ENCODE data around the gene C1GALT1C1L. TPM values are rescaled to one million over a fixed set of nuclear protein-coding genes. Genes with fewer than 3 reads are reported as not detected.
"Not testable (repeated sequence)": the region's sequence is repeated elsewhere in the genome, so short reads cannot be mapped to it uniquely, and the experiment has no call there.

Gene C1GALT1C1L
- total RNA-seq, 2 donors from 2014 or later, result 0.48 TPM; not detected in 1

DNA sequence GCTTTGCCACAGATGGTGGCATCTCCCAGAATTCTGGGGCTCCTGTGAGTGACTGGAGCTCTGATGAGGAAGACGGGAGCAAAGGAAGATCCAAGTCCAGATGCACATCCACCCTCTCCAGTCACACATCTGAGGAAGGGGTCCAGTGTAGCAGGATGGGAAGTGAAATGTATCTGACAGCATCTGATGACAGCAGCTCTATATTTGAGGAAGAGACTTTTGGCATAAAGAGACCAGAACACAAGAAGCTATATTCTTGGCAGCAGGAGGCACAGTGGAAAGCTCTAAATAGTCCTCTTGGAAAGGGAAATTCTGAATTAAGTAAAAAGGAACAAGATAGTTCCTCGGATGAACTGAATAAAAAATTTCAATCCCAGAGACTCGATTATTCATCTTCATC lies 23.5 kb upstream of the C1GALT1C1L start:
- DNase-seq (no peak), ATAC-seq (replicated peaks in 1 of 2) (no peak)
- no peaks in the 10 kb centered on the region for H3K4me1 Mint-ChIP-seq (ENCODE audit: low read depth)
- H3K27me3 Mint-ChIP-seq (ENCODE audit: low read depth), result peaks cover 9% of the 10 kb centered on the region
- H3K9me3 Mint-ChIP-seq, result no peaks in the 10 kb centered on the region
- peaks cover 0 to 1% of the 10 kb centered on the region in 2 donors for H3K36me3 Mint-ChIP-seq (ENCODE audit: insufficient read depth in 2 of 2)
- H3K27ac Mint-ChIP-seq, result no peak overlapping the region
- no peak overlapping the region for H3K4me3 Mint-ChIP-seq

DNA sequence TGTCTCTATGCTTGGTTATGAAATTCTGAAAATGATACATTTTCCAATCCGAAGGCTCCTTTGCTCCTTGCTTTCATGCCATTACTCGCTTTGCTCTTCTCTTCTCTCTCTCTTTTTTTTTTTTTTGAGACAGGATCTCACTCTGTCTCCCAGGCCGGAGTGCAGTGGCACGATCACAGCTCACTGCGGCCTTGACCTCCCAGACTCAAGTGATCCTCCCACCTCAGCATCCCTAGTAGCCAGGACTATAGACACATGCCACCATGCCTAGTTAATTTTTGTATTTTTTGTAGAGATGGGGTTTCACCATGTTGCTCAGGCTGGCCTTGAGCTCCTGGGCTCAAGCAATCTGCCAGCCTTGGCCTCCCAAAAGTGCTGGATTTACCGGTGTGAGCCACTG lies 21.9 kb upstream of the C1GALT1C1L start:
- not testable (repeated sequence) for ATAC-seq (replicated peaks in 1 of 2); H3K27ac Mint-ChIP-seq; H3K36me3 Mint-ChIP-seq (ENCODE audit: insufficient read depth in 2 of 2); H3K9me3 Mint-ChIP-seq; H3K4me1 Mint-ChIP-seq (ENCODE audit: low read depth); H3K4me3 Mint-ChIP-seq; DNase-seq; H3K27me3 Mint-ChIP-seq (ENCODE audit: low read depth)

DNA sequence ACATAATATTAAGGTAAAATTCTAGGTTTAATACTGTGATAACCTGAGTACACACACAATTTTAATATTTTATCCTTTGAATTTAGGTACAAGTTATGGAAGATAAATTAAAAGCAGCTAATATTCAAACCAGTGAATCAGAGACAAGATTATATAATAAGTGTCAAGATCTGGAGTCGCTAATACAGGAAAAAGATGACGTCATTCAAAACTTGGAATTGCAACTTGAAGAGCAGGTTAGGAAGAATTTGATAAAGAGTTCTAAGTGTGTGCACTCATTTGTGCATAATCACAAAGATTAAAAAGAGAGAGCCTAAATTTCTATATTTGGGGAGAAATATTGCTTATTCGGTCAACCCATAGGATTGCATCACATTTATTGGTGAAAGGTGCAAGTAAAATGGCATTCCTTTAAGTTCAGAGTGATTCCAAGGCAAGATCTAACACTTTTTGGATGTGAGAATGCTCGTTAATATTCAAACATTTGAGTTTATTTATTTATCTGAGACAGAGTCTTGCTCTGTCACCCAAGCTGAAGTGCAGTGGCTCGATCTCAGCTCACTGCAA lies 16.3 kb upstream of the C1GALT1C1L start:
- ATAC-seq (replicated peaks in 1 of 2) (no peak), DNase-seq (no peak)
- H3K27ac Mint-ChIP-seq, result no peak overlapping the region
- H3K4me3 Mint-ChIP-seq, result no peak overlapping the region
- no peaks in the 10 kb centered on the region for H3K36me3 Mint-ChIP-seq (ENCODE audit: insufficient read depth in 2 of 2)
- no peaks in the 10 kb centered on the region for H3K4me1 Mint-ChIP-seq (ENCODE audit: low read depth)
- H3K9me3 Mint-ChIP-seq, result no peaks in the 10 kb centered on the region
- no peaks in the 10 kb centered on the region for H3K27me3 Mint-ChIP-seq (ENCODE audit: low read depth)

DNA sequence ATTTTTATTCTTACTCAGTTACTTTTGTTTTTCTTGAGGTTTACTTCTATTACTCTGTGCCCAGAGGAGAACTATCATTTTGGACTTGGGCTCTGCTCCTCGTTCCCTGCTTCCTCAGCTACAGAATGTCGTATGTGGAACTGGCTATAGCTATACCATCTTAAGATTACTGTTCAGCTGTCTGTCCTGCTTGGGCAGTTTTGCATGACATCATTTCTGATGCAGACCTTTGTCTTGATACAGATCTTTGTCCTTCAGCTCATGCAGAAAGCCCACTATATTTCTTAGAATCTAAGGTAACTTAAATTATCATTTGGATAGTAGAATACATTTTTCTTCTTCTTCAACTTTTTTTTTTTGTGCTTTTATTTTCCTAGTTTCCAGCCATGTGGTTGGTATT lies 13.8 kb upstream of the C1GALT1C1L start:
- H3K4me3 Mint-ChIP-seq, result no peak overlapping the region
- ATAC-seq (replicated peaks in 1 of 2) (no peak), DNase-seq (no peak)
- peaks cover 5% of the 10 kb centered on the region for H3K4me1 Mint-ChIP-seq (ENCODE audit: low read depth)
- no peaks in the 10 kb centered on the region for H3K27me3 Mint-ChIP-seq (ENCODE audit: low read depth)
- no peak overlapping the region for H3K27ac Mint-ChIP-seq
- H3K36me3 Mint-ChIP-seq (ENCODE audit: insufficient read depth in 2 of 2), result no peaks in the 10 kb centered on the region
- H3K9me3 Mint-ChIP-seq, result no peaks in the 10 kb centered on the region

DNA sequence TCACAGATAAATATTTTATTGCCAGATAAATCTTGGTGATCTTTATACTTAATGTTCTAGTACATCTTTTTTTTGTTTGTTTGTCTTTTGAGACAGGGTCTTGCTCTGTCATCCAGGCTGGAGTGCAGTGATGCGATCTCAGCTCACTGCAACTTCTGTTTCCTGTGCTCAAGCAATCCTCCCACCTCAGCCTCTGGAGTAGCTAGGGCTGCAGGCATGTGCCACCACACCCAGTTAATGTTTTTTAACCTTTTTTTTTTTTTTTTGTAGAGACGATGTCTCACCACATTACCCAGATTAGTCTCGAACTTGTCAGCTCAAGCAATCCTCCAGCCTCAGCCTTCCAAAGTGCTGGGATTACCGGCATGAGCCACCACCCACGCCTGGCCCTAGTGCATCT lies 9.1 kb upstream of the C1GALT1C1L start:
- Mint-ChIP-seq H3K4me1 (ENCODE audit: low read depth) (peaks cover 5% of the 10 kb centered on the region), H3K9me3 (no peaks in the 10 kb centered on the region), H3K27me3 (ENCODE audit: low read depth) (no peaks in the 10 kb centered on the region), H3K27ac (no peak overlapping the region), H3K4me3 (no peak overlapping the region), H3K36me3 (ENCODE audit: insufficient read depth in 2 of 2) (no peaks in the 10 kb centered on the region)
- DNase-seq (no peak), ATAC-seq (replicated peaks in 1 of 2) (no peak)

DNA sequence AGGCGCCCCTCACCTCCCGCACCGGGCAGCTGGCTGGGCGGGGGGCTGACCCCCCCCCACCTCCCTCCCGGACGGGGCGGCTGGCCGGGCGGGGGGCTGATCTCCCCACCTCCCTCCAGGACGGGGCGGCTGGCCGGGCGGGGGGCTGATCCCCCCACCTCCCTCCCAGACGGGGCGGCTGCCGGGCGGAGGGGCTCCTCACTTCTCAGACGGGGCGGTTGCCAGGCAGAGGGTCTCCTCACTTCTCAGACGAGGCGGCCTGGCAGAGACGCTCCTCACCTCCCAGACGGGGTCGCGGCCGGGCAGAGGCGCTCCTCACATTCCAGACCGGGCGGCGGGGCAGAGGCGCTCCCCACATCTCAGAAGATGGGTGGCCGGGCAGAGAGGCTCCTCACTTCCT lies 1.6 kb upstream of the C1GALT1C1L start:
- peaks cover 14% of the 10 kb centered on the region for H3K27me3 Mint-ChIP-seq (ENCODE audit: low read depth)
- not testable (repeated sequence) for H3K9me3 Mint-ChIP-seq; ATAC-seq (replicated peaks in 1 of 2); H3K4me1 Mint-ChIP-seq (ENCODE audit: low read depth); H3K27ac Mint-ChIP-seq; H3K36me3 Mint-ChIP-seq (ENCODE audit: insufficient read depth in 2 of 2); DNase-seq; H3K4me3 Mint-ChIP-seq

DNA sequence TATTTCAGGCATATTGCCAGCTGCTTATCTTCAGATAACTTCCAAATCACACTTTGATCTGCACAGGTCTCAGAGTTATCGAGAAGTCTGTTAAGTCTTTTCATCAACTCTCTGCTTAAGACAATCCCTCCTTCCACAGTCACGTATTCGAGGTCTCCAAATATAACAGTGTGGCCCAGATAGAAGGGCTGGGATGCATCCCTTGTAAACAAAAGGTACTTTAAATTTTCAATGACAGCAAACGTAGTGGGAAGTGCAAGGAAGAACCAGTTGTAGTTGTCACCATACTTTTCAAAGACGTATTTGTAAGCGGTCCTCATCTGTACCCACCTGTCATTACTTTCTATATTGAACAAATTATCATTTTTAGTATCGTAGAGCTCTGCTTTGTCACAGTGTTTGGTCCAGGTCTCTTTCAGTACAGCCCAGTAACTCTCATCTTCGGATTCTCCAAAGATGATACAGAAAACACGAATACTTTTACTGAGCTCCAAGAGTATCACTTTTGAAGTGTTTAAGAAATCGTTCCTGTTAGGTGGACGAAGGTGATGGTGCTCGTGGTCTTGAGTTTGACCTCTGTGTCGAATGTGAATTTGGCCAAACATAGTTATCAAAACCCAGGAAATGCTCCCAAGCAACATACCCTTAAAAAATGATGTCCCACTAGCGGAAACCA lies 445 bp downstream of the C1GALT1C1L start:
- no peak overlapping the region for H3K27ac Mint-ChIP-seq
- ATAC-seq (replicated peaks in 1 of 2) (no peak), DNase-seq (no peak)
- peaks cover 2 to 6% of the 10 kb centered on the region in 2 donors for H3K9me3 Mint-ChIP-seq
- peaks cover 14% of the 10 kb centered on the region for H3K27me3 Mint-ChIP-seq (ENCODE audit: low read depth)
- H3K4me1 Mint-ChIP-seq (ENCODE audit: low read depth), result peaks cover 8% of the 10 kb centered on the region
- H3K4me3 Mint-ChIP-seq, result peak overlapping the region; percentile 54 to 75
- H3K36me3 Mint-ChIP-seq (ENCODE audit: insufficient read depth in 2 of 2), result peaks cover 4 to 5% of the 10 kb centered on the region in 2 donors

DNA sequence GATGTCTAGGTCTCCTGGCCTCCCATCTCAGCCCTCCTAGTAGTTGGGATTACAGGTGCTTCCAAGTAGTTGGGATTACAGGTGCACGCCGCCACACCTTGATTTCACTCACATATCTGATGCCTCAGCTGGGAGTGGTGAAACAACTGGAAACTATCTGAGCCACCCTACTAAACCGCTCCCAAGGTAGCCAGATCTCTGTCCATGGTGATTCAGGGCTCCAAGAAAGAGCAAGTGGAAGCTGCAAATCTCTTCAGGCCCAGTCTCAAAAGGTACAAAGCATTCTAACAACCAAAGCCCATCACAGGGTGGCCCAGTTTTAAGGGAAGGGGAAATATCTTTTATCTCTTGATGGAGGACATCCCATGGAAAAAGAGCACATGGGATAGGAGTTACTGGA lies 19.0 kb downstream of the C1GALT1C1L start:
- Mint-ChIP-seq H3K4me3 (no peak overlapping the region), H3K27me3 (ENCODE audit: low read depth) (no peaks in the 10 kb centered on the region), H3K4me1 (ENCODE audit: low read depth) (no peaks in the 10 kb centered on the region), H3K36me3 (ENCODE audit: insufficient read depth in 2 of 2) (no peaks in the 10 kb centered on the region), H3K9me3 (no peaks in the 10 kb centered on the region), H3K27ac (no peak overlapping the region)
- no peak for ATAC-seq (replicated peaks in 1 of 2)
- DNase-seq, result no peak

DNA sequence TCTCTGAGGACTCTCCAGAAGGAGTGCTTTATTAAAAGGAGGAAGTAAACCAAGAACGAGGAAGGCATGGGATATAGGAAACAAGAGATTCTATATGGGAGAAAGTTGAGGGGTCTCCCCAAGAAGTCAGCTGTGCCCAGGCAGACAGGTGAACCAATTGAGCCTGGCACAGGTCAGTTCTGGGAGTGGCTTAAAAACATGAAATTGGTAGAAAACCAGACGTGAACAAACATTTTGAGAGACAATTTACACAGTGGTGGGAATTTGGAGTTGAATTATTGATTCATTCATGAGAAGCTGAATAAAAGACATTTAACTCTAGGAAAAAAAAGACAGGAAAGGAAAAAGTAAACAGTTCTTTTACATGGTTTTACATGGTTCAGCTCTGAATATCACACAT lies 22.7 kb downstream of the C1GALT1C1L start:
- DNase-seq (no peak), ATAC-seq (replicated peaks in 1 of 2) (no peak)
- no peak overlapping the region for H3K4me3 Mint-ChIP-seq
- no peak overlapping the region for H3K27ac Mint-ChIP-seq
- no peaks in the 10 kb centered on the region for H3K4me1 Mint-ChIP-seq (ENCODE audit: low read depth)
- H3K9me3 Mint-ChIP-seq, result no peaks in the 10 kb centered on the region
- H3K27me3 Mint-ChIP-seq (ENCODE audit: low read depth), result no peaks in the 10 kb centered on the region
- no peaks in the 10 kb centered on the region for H3K36me3 Mint-ChIP-seq (ENCODE audit: insufficient read depth in 2 of 2)

DNA sequence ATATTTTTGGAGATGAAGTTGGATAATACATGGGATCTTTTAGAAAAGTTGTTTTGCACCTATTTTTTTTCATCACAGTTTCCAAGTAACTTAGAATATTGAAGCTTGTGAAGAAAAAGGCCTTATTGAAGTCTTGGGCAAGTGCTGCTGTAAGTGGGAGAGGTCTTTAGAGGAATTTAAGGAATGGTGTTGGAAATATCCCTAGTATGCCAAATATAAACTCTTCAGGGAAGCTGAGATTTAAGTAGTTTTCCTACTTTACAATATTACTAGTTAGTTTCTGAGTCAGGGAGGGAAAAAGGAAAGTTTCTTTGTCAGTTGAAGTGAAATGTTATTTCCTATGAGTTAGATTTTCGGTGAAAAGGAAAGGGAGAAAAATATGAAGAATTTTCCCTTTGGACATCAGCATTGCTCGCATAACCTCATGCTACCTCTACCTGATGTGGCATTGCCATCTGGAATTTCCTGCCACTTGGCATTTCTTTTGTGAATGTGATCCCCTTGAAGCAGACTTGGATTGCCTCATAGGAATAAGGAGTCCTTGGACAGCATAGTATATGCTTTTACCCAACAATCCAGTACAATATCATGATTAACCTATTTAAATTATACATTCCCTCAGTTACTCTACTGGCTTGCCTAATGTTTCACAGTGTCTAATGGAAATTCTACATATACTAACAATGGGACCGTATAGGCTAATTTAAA lies 27.1 kb downstream of the C1GALT1C1L start:
- H3K4me1 Mint-ChIP-seq (ENCODE audit: low read depth), result no peaks in the 10 kb centered on the region
- no peaks in the 10 kb centered on the region for H3K9me3 Mint-ChIP-seq
- no peak for ATAC-seq (replicated peaks in 1 of 2)

DNA sequence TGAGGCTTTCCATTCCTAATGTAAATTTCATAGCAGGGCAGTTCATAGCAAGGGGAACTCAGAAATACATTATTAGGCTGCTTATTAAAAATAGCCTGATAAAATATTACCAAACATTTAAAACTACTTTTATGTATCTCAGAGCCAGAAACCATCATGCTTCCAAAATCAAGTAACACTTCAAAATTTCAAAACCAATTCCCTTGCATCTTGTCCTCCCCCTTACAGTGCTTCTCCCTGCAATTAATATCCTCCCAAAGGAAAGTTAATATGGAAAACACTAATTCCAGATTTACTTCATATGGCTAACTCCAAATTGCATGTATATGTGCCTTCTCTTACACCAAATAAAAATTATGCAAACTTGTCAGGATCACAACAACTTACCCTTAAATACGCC lies 32.5 kb downstream of the C1GALT1C1L start:
- no peak overlapping the region for H3K4me3 Mint-ChIP-seq
- no peaks in the 10 kb centered on the region for H3K4me1 Mint-ChIP-seq (ENCODE audit: low read depth)

More for the DNA sequence above, 27.1 kb downstream of the C1GALT1C1L start:
- no peak for DNase-seq
- Mint-ChIP-seq H3K27ac (no peak overlapping the region), H3K4me3 (no peak overlapping the region), H3K36me3 (ENCODE audit: insufficient read depth in 2 of 2) (no peaks in the 10 kb centered on the region), H3K27me3 (ENCODE audit: low read depth) (no peaks in the 10 kb centered on the region)

DNA sequence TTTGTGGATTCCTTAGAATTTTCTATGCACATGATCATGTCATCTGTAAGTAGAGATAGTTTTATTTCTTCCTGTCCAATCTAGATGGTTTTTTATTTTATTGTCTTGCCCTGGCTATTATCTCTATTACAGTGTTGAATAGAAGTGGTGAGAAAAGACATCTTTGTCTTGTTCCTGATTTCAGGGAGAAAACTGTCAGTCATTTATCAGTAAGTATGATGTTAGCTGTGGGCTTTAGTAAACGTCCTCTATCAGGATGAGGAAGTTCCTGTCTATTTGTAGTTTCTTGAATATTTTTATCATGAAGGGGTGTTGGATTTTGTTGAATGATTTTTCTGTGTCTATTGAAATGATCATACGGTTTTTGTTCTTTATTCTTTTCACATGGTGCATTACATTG lies 33.9 kb downstream of the C1GALT1C1L start:
- Mint-ChIP-seq H3K9me3 (peaks cover 1 to 2% of the 10 kb centered on the region in 2 donors), H3K27ac (no peak overlapping the region), H3K27me3 (ENCODE audit: low read depth) (peaks cover 8% of the 10 kb centered on the region), H3K4me3 (no peak overlapping the region), H3K4me1 (ENCODE audit: low read depth) (peaks cover 6% of the 10 kb centered on the region), H3K36me3 (ENCODE audit: insufficient read depth in 2 of 2) (peaks cover 0 to 2% of the 10 kb centered on the region in 2 donors)
- no peak for ATAC-seq (replicated peaks in 1 of 2)
- no peak for DNase-seq

More for the DNA sequence above, 32.5 kb downstream of the C1GALT1C1L start:
- no peak overlapping the region for H3K27ac Mint-ChIP-seq
- DNase-seq (no peak), ATAC-seq (replicated peaks in 1 of 2) (no peak)
- H3K9me3 Mint-ChIP-seq, result peaks cover 1 to 2% of the 10 kb centered on the region in 2 donors
- H3K27me3 Mint-ChIP-seq (ENCODE audit: low read depth), result no peaks in the 10 kb centered on the region
- H3K36me3 Mint-ChIP-seq (ENCODE audit: insufficient read depth in 2 of 2), result peaks cover 0 to 2% of the 10 kb centered on the region in 2 donors

DNA sequence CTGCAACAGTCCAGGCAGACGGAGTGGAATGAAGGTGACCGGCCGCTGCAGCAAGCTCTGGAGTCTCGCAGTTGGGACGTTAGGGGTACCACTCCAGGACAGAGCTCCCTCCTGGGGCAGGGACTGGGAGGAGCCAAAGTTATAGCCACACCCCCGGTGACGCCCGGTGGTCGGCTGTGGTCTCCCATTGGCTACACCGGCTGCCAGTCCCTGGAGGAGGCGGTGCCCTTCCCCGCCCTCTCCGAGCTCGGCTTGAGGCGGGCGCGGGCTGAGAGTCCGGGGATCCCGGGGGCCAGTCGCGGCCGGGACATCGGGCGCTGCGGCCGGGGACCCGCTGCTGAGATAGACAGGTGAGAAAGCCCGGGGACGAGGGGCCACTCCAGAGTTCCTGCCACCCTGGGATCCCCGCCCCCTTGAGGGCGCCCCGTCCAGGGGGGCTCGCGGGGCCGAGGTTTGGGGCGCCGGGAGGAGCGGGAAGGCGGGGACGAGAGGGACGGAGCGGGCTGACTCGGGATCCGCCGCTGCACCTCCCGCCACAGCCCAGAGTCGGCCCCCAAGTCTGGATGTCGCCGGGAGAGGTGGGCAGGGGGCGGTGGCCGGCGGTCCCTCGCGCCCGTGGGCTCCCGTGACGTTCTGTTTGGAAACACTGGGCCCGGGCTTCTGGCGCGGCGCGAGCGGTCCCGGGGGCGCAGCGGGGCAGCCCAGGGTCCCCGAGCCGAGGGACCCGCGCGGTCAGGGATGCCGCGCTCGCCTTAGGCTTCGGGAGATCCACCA lies 39.0 kb downstream of the C1GALT1C1L start, which contains the start of gene PLEKHH2:
Gene PLEKHH2, plus strand, starts transcription at position 231 of the 774 bp plus-strand sequence. CDS start 7,414 bp downstream, outside the sequence.
- DNase-seq (peak; percentile 93 to 95), ATAC-seq (replicated peaks in 1 of 2) (peak; percentile 100)
- H3K27ac Mint-ChIP-seq, result peak within 1 kb of the TSS; percentile 4
- H3K4me1 Mint-ChIP-seq (ENCODE audit: low read depth), result peaks cover 21% of the 10 kb centered on the region
- H3K36me3 Mint-ChIP-seq (ENCODE audit: insufficient read depth in 2 of 2), result peaks cover 0 to 2% of the 10 kb centered on the region in 2 donors
- H3K9me3 Mint-ChIP-seq, result peaks cover 1 to 2% of the 10 kb centered on the region in 2 donors
- peaks cover 44% of the 10 kb centered on the region for H3K27me3 Mint-ChIP-seq (ENCODE audit: low read depth)
- H3K4me3 Mint-ChIP-seq, result peak within 1 kb of the TSS; percentile 82 to 90

Measured in activated T-cell treated with anti-CD3 and anti-CD28 coated beads, Interleukin-2, amount 50 U/mL, for 72 hours (primary cell).